ENCODE data around the gene MRNIP.
A peak's percentile ranks its signal among the peaks of the same experiment; 100 is the strongest.

The MRNIP gene

GRCh38 chr5:179799644-179799973 is 59.0 kb downstream of the MRNIP start:
- DNase-seq (ENCODE audit: insufficient read length, low spot score) (no peak), FAIRE-seq (no peak)
- no peak for TF ChIP-seq POLR2A (IDR thresholded peaks at IDR 0.05; ENCODE audit: low read depth, low read length)

- DNase-seq (ENCODE audit: insufficient read length, low spot score) (no peak), FAIRE-seq (no peak)
- no peak for TF ChIP-seq POLR2A (IDR thresholded peaks at IDR 0.05; ENCODE audit: low read depth, low read length)
Observed at GRCh38 chr5:179798771-179799643, 59.6 kb downstream of the MRNIP start.

- no peak for TF ChIP-seq POLR2A (IDR thresholded peaks at IDR 0.05; ENCODE audit: low read depth, low read length)
- no peak for DNase-seq (ENCODE audit: insufficient read length, low spot score)
- FAIRE-seq: no peak
Observed at GRCh38 chr5:179798144-179798770, 60.4 kb downstream of the MRNIP start.

- no peak for FAIRE-seq
- no peak for DNase-seq (ENCODE audit: insufficient read length, low spot score)
- no peak for TF ChIP-seq POLR2A (IDR thresholded peaks at IDR 0.05; ENCODE audit: low read depth, low read length)
Observed at GRCh38 chr5:179797741-179798140, 60.9 kb downstream of the MRNIP start.

GRCh38 chr5:179796877-179797608 is 61.6 kb downstream of the MRNIP start:
- no peak for FAIRE-seq
- DNase-seq (ENCODE audit: insufficient read length, low spot score): no peak
- no peak for TF ChIP-seq POLR2A (IDR thresholded peaks at IDR 0.05; ENCODE audit: low read depth, low read length)

GRCh38 chr5:179795863-179796833 is 62.5 kb downstream of the MRNIP start:
- TF ChIP-seq POLR2A (IDR thresholded peaks at IDR 0.05; ENCODE audit: low read depth, low read length): peak; percentile 26; the same call in 1 of the 2 replicates
- FAIRE-seq (no peak), DNase-seq (ENCODE audit: insufficient read length, low spot score) (peak; percentile 82)

GRCh38 chr5:179795049-179795862 is 63.4 kb downstream of the MRNIP start:
- DNase-seq (ENCODE audit: insufficient read length, low spot score): no peak
- TF ChIP-seq POLR2A (IDR thresholded peaks at IDR 0.05; ENCODE audit: low read depth, low read length): no peak

GRCh38 chr5:179794575-179794974 is 64.0 kb downstream of the MRNIP start:
- 0 out of 2 replicates have a peak, but pooled peaks have one; percentile 4 for TF ChIP-seq POLR2A (IDR thresholded peaks at IDR 0.05; ENCODE audit: low read depth, low read length)
- no peak for FAIRE-seq
- no peak for DNase-seq (ENCODE audit: insufficient read length, low spot score)

More at GRCh38 chr5:179795049-179795862, 63.4 kb downstream of the MRNIP start:
- no peak for FAIRE-seq

GRCh38 chr5:179794171-179794570 is 64.4 kb downstream of the MRNIP start:
- no peak for FAIRE-seq

GRCh38 chr5:179793468-179794139 is 65.0 kb downstream of the MRNIP start, which contains the start of gene LTC4S:
TSS of gene LTC4S (plus strand) at chr5:179793986. CDS start at chr5:179794081, 95 bp downstream.
- FAIRE-seq (no peak), DNase-seq (ENCODE audit: insufficient read length, low spot score) (no peak)
- no peak for TF ChIP-seq POLR2A (IDR thresholded peaks at IDR 0.05; ENCODE audit: low read depth, low read length)

More at GRCh38 chr5:179794171-179794570, 64.4 kb downstream of the MRNIP start:
- TF ChIP-seq POLR2A (IDR thresholded peaks at IDR 0.05; ENCODE audit: low read depth, low read length): no peak
- no peak for DNase-seq (ENCODE audit: insufficient read length, low spot score)

- no peak for TF ChIP-seq POLR2A (IDR thresholded peaks at IDR 0.05; ENCODE audit: low read depth, low read length)
- DNase-seq (ENCODE audit: insufficient read length, low spot score) (no peak), FAIRE-seq (no peak)
Observed at GRCh38 chr5:179792612-179793467, 65.8 kb downstream of the MRNIP start.
